Upper lobe of right lung (tissue), 1 donor: Measurements from ENCODE around the gene TGM2. TPM values are rescaled to one million over a fixed set of nuclear protein-coding genes. Genes with fewer than 3 reads are reported as not detected.

Source experiments
- ATAC-seq: fragments of 200-7000 bp; cut with Tn5 transposase; one replicate; pipeline ENCODE4 v1.9.1; 2020; ENCODE audit warnings: mild to moderate bottlenecking, moderate library complexity
- DNase-seq: peaks from one replicate; pipeline ENCODE4 v3.0.0-alpha.2; 2020
- H3K27ac ChIP-seq: fragments of 200-600 bp; one replicate; pipeline ENCODE4 v1.8.0; 2022
- H3K27me3 ChIP-seq: fragments of 200-600 bp; one replicate; pipeline ENCODE4 v1.8.0; 2022; ENCODE audit warnings: mild to moderate bottlenecking
- H3K36me3 ChIP-seq: fragments of 200-600 bp; one replicate; pipeline ENCODE4 v1.8.0; 2022
- H3K4me1 ChIP-seq: fragments of 200-600 bp; one replicate; pipeline ENCODE4 v1.8.0; 2022
- H3K4me3 ChIP-seq: fragments of 200-600 bp; one replicate; pipeline ENCODE4 v1.8.0; 2022; ENCODE audit warnings: mild to moderate bottlenecking
- H3K9me3 ChIP-seq: fragments of 200-600 bp; one replicate; pipeline ENCODE4 v1.8.0; 2022
- CTCF ChIP-seq: fragments of 200-600 bp; IDR thresholded peaks from one replicate; pipeline ENCODE4 v1.8.0; 2022; ENCODE audit warnings: antibody characterized with exemption
- intact Hi-C: fragments of 100-400 bp; cut with DNase I; formaldehyde crosslinking; loops from one replicate; pipeline ENCODE4 v1.11.0; 2022
- total RNA-seq: library from RNA; stranded (reverse); fragmentation: NEBNext Ultra II Directional; extraction: Animal tissue kit (Norgen Biotek cat#: 25700); gene quantifications from one replicate; pipeline ENCODE4 v1.2.1, GENCODE V29; 2021
- donor health status: DM: no; HTN: yes; CAD: no; lungs with severe emphysema.

Gene TGM2
- total RNA-seq, 1 donor from 2014 or later: 562 TPM

GRCh38 chr20:38202153-38202981, 37.3 kb upstream of the TGM2 start:
- no peaks in the 10 kb centered on the region for H3K9me3 ChIP-seq
- TF ChIP-seq CTCF: no peak
- H3K36me3 ChIP-seq: no peaks in the 10 kb centered on the region
- no peak overlapping the region for H3K4me3 ChIP-seq
- no peaks in the 10 kb centered on the region for H3K27me3 ChIP-seq
- peak; percentile 36 for DNase-seq
- no peak overlapping the region for H3K27ac ChIP-seq
- intact Hi-C loops: no loop called here
- H3K4me1 ChIP-seq: peaks cover 11% of the 10 kb centered on the region
- no peak for ATAC-seq

- DNase-seq: peak; percentile 76
Observed at GRCh38 chr20:38201356-38201755, 36.3 kb upstream of the TGM2 start.

GRCh38 chr20:38200646-38201045, 35.6 kb upstream of the TGM2 start:
- TF ChIP-seq CTCF: no peak
- Histone ChIP-seq H3K9me3 (no peaks in the 10 kb centered on the region), H3K27ac (no peak overlapping the region), H3K4me1 (peaks cover 25% of the 10 kb centered on the region), H3K27me3 (no peaks in the 10 kb centered on the region), H3K4me3 (no peak overlapping the region), H3K36me3 (no peaks in the 10 kb centered on the region)
- no peak for ATAC-seq
- peak; percentile 21 for DNase-seq
- intact Hi-C loops: no loop called here

More at GRCh38 chr20:38201356-38201755, 36.3 kb upstream of the TGM2 start:
- Histone ChIP-seq H3K4me3 (no peak overlapping the region), H3K36me3 (no peaks in the 10 kb centered on the region), H3K4me1 (peaks cover 21% of the 10 kb centered on the region), H3K27ac (no peak overlapping the region), H3K27me3 (no peaks in the 10 kb centered on the region), H3K9me3 (no peaks in the 10 kb centered on the region)
- ATAC-seq: peak; percentile 72
- intact Hi-C loops: no loop called here
- TF ChIP-seq CTCF: no peak

- DNase-seq (peak; percentile 10), ATAC-seq (no peak)
- peaks cover 25% of the 10 kb centered on the region for H3K4me1 ChIP-seq
- no peaks in the 10 kb centered on the region for H3K9me3 ChIP-seq
- no peak for TF ChIP-seq CTCF
- H3K27ac ChIP-seq: no peak overlapping the region
- H3K4me3 ChIP-seq: no peak overlapping the region
- H3K27me3 ChIP-seq: no peaks in the 10 kb centered on the region
- no peaks in the 10 kb centered on the region for H3K36me3 ChIP-seq
- intact Hi-C loops: no loop called here
Observed at GRCh38 chr20:38199501-38200390, 34.7 kb upstream of the TGM2 start.

- intact Hi-C loops: no loop called here
- no peak for TF ChIP-seq CTCF
- no peaks in the 10 kb centered on the region for H3K9me3 ChIP-seq
- ATAC-seq (no peak), DNase-seq (no peak)
- no peaks in the 10 kb centered on the region for H3K27me3 ChIP-seq
- no peak overlapping the region for H3K27ac ChIP-seq
- H3K4me1 ChIP-seq: peaks cover 25% of the 10 kb centered on the region
- no peaks in the 10 kb centered on the region for H3K36me3 ChIP-seq
- H3K4me3 ChIP-seq: no peak overlapping the region
Observed at GRCh38 chr20:38198238-38198861, 33.3 kb upstream of the TGM2 start.
